GM23338 (cell line): ENCODE measurements around the gene FGFRL1. TPM values are rescaled to one million over a fixed set of nuclear protein-coding genes. Genes with fewer than 3 reads are reported as not detected.

ENCODE experiments used
- ATAC-seq: fragments of 200-7000 bp; cut with Tn5 transposase; 3 replicates; pipeline ENCODE4 v1.9.1; 2020
- DNase-seq: peaks from one replicate; pipeline ENCODE4 v3.0.0-alpha.2; 2015; ENCODE audit warnings: low spot score
- H2AFZ ChIP-seq: fragments of 200-600 bp; sonication (generic); 2 replicates; pipeline ENCODE4 v1.8.0; 2016; ENCODE audit warnings: antibody characterized with exemption, mild to moderate bottlenecking, moderate library complexity
- H3F3A ChIP-seq: fragments of 200-600 bp; sonication (generic); replicated peaks from 2 replicates; pipeline ENCODE4 v1.8.0; 2017; ENCODE audit warnings: antibody characterized with exemption, mixed run types, low read depth
- H3K27ac ChIP-seq: fragments of 200-600 bp; sonication (generic); 2 replicates; pipeline ENCODE4 v1.6.1; 2016; ENCODE audit warnings: low read depth
- H3K27me3 ChIP-seq: fragments of 200-600 bp; sonication (generic); 2 replicates; pipeline ENCODE4 v1.8.0; 2016; ENCODE audit warnings: mild to moderate bottlenecking, mixed run types, moderate library complexity; ENCODE audit not compliant: insufficient read depth
- H3K36me3 ChIP-seq: fragments of 200-600 bp; sonication (generic); 2 replicates; pipeline ENCODE4 v1.8.0; 2016; ENCODE audit warnings: mild to moderate bottlenecking; ENCODE audit not compliant: insufficient read depth
- H3K4me1 ChIP-seq: fragments of 200-600 bp; sonication (generic); 2 replicates; pipeline ENCODE4 v1.8.0; 2016; ENCODE audit warnings: mild to moderate bottlenecking, moderate library complexity; ENCODE audit not compliant: insufficient read depth
- H3K4me2 ChIP-seq: fragments of 200-600 bp; sonication (generic); 2 replicates; pipeline ENCODE4 v1.7.1; 2017; ENCODE audit warnings: mixed run types
- H3K4me3 ChIP-seq: fragments of 200-600 bp; sonication (generic); 2 replicates; pipeline ENCODE4 v1.6.1; 2016; ENCODE audit warnings: mixed run types
- H3K79me2 ChIP-seq: fragments of 200-600 bp; sonication (generic); replicated peaks from 2 replicates; pipeline ENCODE4 v1.8.0; 2017; ENCODE audit warnings: mild to moderate bottlenecking; ENCODE audit not compliant: insufficient read depth
- H3K9me2 ChIP-seq: fragments of 200-600 bp; sonication (generic); 2 replicates; pipeline ENCODE4 v1.8.0; 2017; ENCODE audit not compliant: insufficient read depth
- H4K20me1 ChIP-seq: fragments of 200-600 bp; sonication (generic); replicated peaks from 2 replicates; pipeline ENCODE4 v1.8.0; 2017; ENCODE audit warnings: mild to moderate bottlenecking; ENCODE audit not compliant: insufficient read depth
- H3K27ac Mint-ChIP-seq: 2 replicates; pipeline ENCODE4 v1.8.0; 2020; ENCODE audit warnings: inconsistent platforms, mild to moderate bottlenecking, moderate library complexity, mixed read lengths
- H3K27me3 Mint-ChIP-seq: 3 replicates; pipeline ENCODE4 v1.8.0; 2022; ENCODE audit warnings: low read depth, mild to moderate bottlenecking, moderate library complexity, mixed read lengths, inconsistent platforms; ENCODE audit not compliant: insufficient read depth, poor library complexity
- H3K36me3 Mint-ChIP-seq: 3 replicates; pipeline ENCODE4 v1.8.0; 2021; ENCODE audit warnings: low read depth, mild to moderate bottlenecking, inconsistent platforms, moderate library complexity, mixed read lengths
- H3K4me1 Mint-ChIP-seq: 3 replicates; pipeline ENCODE4 v1.8.0; 2020; ENCODE audit warnings: mild to moderate bottlenecking, inconsistent platforms, mixed read lengths
- H3K4me3 Mint-ChIP-seq: 3 replicates; pipeline ENCODE4 v1.8.0; 2021; ENCODE audit warnings: moderate library complexity, mild to moderate bottlenecking, inconsistent platforms, mixed read lengths
- H3K9me3 Mint-ChIP-seq: 3 replicates; pipeline ENCODE4 v1.8.0; 2020; ENCODE audit warnings: moderate library complexity, mild to moderate bottlenecking, inconsistent platforms, mixed read lengths
- CREB1 ChIP-seq: fragments of 250-450 bp; sonication (Bioruptor Pico); IDR thresholded peaks from 2 replicates; pipeline ENCODE4 v1.5.0; 2020; ENCODE audit warnings: low read depth, mild to moderate bottlenecking, moderate library complexity
- EZH2 ChIP-seq: fragments of 200-600 bp; sonication (generic); IDR thresholded peaks from one replicate; pipeline ENCODE4 v1.8.0; 2017; ENCODE audit warnings: antibody characterized with exemption, mild to moderate bottlenecking, low read depth; ENCODE audit not compliant: unreplicated experiment
- EZH2phosphoT487 ChIP-seq: fragments of 200-600 bp; sonication (generic); IDR thresholded peaks from one replicate; pipeline ENCODE4 v1.8.1; 2018; ENCODE audit warnings: antibody characterized with exemption; ENCODE audit not compliant: unreplicated experiment
- JUNB ChIP-seq: IDR thresholded peaks from one replicate; pipeline ENCODE4 v1.6.1; 2016; ENCODE audit warnings: antibody characterized with exemption; ENCODE audit not compliant: unreplicated experiment
- NANOG ChIP-seq: IDR thresholded peaks from 2 replicates; pipeline ENCODE4 v1.6.1; 2016; ENCODE audit warnings: antibody characterized with exemption, borderline replicate concordance
- POLR2AphosphoS5 ChIP-seq: IDR thresholded peaks from 2 replicates; pipeline ENCODE4 v1.6.1; 2016; ENCODE audit warnings: antibody characterized with exemption, low read depth
- STAT1 ChIP-seq: IDR thresholded peaks from one replicate; pipeline ENCODE4 v1.6.1; 2016; ENCODE audit warnings: antibody characterized with exemption; ENCODE audit not compliant: unreplicated experiment
- ZNF114 ChIP-seq: fragments of 250-450 bp; sonication (Bioruptor Pico); IDR thresholded peaks from 2 replicates; pipeline ENCODE4 v1.5.0; 2020; ENCODE audit warnings: mild to moderate bottlenecking, moderate library complexity
- ZNF331 ChIP-seq: fragments of 250-450 bp; sonication (Bioruptor Pico); IDR thresholded peaks from 2 replicates; pipeline ENCODE4 v1.5.0; 2020; ENCODE audit warnings: low read depth, mild to moderate bottlenecking, moderate library complexity
- ZNF462 ChIP-seq: fragments of 250-450 bp; sonication (Bioruptor Pico); IDR thresholded peaks from 2 replicates; pipeline ENCODE4 v1.5.0; 2020; ENCODE audit warnings: mild to moderate bottlenecking, moderate library complexity
- polyA plus RNA-seq: library from polyadenylated mRNA; unstranded; fragments of >200 nt; fragmentation: Nextera tagmentation; extraction: Ambion mirVana; gene quantifications from 2 replicates; pipeline ENCODE4 v1.2.1, GENCODE V29; 2016
- total RNA-seq: library from RNA; depleted of rRNA; stranded (reverse); fragments of >200 nt; shearing (Covaris generic); gene quantifications from 2 replicates; pipeline ENCODE4 v1.2.3, GENCODE V29; 2014
- TF ChIP-seq, protein P1 (sequence below): IDR thresholded peaks from 2 replicates; pipeline ENCODE4 v1.6.1; 2016; ENCODE audit warnings: antibody characterized with exemption
- TF ChIP-seq, protein P2 (sequence below), 2 experiments: fragments of 200-600 bp in 1 of 2; sonication (generic) in 1 of 2; conservative IDR thresholded peaks; 2 replicates each; pipeline versions ENCODE4 v1.5.1 to v1.6.1; 2016 to 2017; ENCODE audit warnings: antibody characterized with exemption in 2 of 2, low read depth in 2 of 2, mild to moderate bottlenecking in 2 of 2, moderate library complexity in 1 of 2
- TF ChIP-seq, protein P3 (sequence below): IDR thresholded peaks from one replicate; pipeline ENCODE4 v1.6.1; 2018; ENCODE audit warnings: antibody characterized with exemption; ENCODE audit not compliant: unreplicated experiment

The FGFRL1 gene
- total and polyA plus RNA-seq, 2 experiments from 2014 or later = 7.0 to 35.8 TPM

- DNase-seq (no peak), ATAC-seq (no peak)
- H3K27ac ChIP-seq = no peak overlapping the region
- H3K4me3 ChIP-seq = no peak overlapping the region
- H3F3A ChIP-seq = no peaks in the 10 kb centered on the region
- no peaks in the 10 kb centered on the region for H3K27me3 ChIP-seq
- Mint-ChIP-seq H3K27ac (no peak overlapping the region), H3K4me1 (peaks cover 4% of the 10 kb centered on the region; the same call in 1 of the 3 replicates), H3K36me3 (peaks cover 13% of the 10 kb centered on the region), H3K4me3 (no peak overlapping the region), H3K9me3 (no peaks in the 10 kb centered on the region; the same call in 2 of the 3 replicates), H3K27me3 (peaks cover 8% of the 10 kb centered on the region)
- no peaks in the 10 kb centered on the region for H3K79me2 ChIP-seq
- H3K4me1 ChIP-seq = no peaks in the 10 kb centered on the region
- H3K9me2 ChIP-seq = no peaks in the 10 kb centered on the region
- H2AFZ ChIP-seq = no peak overlapping the region
- H4K20me1 ChIP-seq = no peaks in the 10 kb centered on the region; the same call in 1 of the 2 replicates
- H3K36me3 ChIP-seq = no peaks in the 10 kb centered on the region; the same call in 1 of the 2 replicates
- no peak overlapping the region for H3K4me2 ChIP-seq
- TF ChIP-seq ZNF331 (CRISPR knock-in tag) (no peak), EZH2phosphoT487 (no peak), JUNB (no peak), CREB1 (CRISPR knock-in tag) (no peak), EZH2 (no peak), ZNF462 (no peak), ZNF114 (CRISPR knock-in tag) (no peak), NANOG (no peak), POLR2AphosphoS5 (no peak), STAT1 (no peak)
- TF ChIP-seq, protein P1, sequence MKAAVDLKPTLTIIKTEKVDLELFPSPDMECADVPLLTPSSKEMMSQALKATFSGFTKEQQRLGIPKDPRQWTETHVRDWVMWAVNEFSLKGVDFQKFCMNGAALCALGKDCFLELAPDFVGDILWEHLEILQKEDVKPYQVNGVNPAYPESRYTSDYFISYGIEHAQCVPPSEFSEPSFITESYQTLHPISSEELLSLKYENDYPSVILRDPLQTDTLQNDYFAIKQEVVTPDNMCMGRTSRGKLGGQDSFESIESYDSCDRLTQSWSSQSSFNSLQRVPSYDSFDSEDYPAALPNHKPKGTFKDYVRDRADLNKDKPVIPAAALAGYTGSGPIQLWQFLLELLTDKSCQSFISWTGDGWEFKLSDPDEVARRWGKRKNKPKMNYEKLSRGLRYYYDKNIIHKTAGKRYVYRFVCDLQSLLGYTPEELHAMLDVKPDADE = no peak
- TF ChIP-seq, protein P2, sequence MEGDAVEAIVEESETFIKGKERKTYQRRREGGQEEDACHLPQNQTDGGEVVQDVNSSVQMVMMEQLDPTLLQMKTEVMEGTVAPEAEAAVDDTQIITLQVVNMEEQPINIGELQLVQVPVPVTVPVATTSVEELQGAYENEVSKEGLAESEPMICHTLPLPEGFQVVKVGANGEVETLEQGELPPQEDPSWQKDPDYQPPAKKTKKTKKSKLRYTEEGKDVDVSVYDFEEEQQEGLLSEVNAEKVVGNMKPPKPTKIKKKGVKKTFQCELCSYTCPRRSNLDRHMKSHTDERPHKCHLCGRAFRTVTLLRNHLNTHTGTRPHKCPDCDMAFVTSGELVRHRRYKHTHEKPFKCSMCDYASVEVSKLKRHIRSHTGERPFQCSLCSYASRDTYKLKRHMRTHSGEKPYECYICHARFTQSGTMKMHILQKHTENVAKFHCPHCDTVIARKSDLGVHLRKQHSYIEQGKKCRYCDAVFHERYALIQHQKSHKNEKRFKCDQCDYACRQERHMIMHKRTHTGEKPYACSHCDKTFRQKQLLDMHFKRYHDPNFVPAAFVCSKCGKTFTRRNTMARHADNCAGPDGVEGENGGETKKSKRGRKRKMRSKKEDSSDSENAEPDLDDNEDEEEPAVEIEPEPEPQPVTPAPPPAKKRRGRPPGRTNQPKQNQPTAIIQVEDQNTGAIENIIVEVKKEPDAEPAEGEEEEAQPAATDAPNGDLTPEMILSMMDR (conservative IDR thresholded peaks at IDR 0.05; ENCODE audit: low read depth in 2 of 2) = no peak
- TF ChIP-seq, protein P3, sequence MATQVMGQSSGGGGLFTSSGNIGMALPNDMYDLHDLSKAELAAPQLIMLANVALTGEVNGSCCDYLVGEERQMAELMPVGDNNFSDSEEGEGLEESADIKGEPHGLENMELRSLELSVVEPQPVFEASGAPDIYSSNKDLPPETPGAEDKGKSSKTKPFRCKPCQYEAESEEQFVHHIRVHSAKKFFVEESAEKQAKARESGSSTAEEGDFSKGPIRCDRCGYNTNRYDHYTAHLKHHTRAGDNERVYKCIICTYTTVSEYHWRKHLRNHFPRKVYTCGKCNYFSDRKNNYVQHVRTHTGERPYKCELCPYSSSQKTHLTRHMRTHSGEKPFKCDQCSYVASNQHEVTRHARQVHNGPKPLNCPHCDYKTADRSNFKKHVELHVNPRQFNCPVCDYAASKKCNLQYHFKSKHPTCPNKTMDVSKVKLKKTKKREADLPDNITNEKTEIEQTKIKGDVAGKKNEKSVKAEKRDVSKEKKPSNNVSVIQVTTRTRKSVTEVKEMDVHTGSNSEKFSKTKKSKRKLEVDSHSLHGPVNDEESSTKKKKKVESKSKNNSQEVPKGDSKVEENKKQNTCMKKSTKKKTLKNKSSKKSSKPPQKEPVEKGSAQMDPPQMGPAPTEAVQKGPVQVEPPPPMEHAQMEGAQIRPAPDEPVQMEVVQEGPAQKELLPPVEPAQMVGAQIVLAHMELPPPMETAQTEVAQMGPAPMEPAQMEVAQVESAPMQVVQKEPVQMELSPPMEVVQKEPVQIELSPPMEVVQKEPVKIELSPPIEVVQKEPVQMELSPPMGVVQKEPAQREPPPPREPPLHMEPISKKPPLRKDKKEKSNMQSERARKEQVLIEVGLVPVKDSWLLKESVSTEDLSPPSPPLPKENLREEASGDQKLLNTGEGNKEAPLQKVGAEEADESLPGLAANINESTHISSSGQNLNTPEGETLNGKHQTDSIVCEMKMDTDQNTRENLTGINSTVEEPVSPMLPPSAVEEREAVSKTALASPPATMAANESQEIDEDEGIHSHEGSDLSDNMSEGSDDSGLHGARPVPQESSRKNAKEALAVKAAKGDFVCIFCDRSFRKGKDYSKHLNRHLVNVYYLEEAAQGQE = no peak
Observed at GRCh38 chr4:1024882-1025545, 13.6 kb downstream of the FGFRL1 start.
